A549 (cell line): ENCODE measurements around the gene KDF1.

ENCODE experiments used
- CBX2 ChIP-seq: fragments of 200-600 bp; sonication (generic); IDR thresholded peaks from 2 replicates; pipeline ENCODE4 v1.6.1; 2016; ENCODE audit warnings: low read depth, mild to moderate bottlenecking, borderline replicate concordance
- CHD2 ChIP-seq: fragments of 150-350 bp; IDR thresholded peaks from 2 replicates; pipeline ENCODE4 v1.6.1; 2014; ENCODE audit warnings: low read length; ENCODE audit not compliant: partially characterized antibody
- CHD4 ChIP-seq: fragments of 200-600 bp; sonication (generic); IDR thresholded peaks from 2 replicates; pipeline ENCODE4 v1.6.1; 2016; ENCODE audit warnings: antibody characterized with exemption, mild to moderate bottlenecking, borderline replicate concordance
- CTCF ChIP-seq: fragments of >200 bp; sonication (Bioruptor Twin); formaldehyde crosslinking; IDR thresholded peaks from 3 replicates; pipeline ENCODE4 v1.5.1; 2016
- HDAC2 ChIP-seq: fragments of 200-600 bp; sonication (generic); IDR thresholded peaks from 2 replicates; pipeline ENCODE4 v1.6.1; 2016
- KDM1A ChIP-seq: fragments of 200-600 bp; sonication (generic); IDR thresholded peaks from 2 replicates; pipeline ENCODE4 v1.6.1; 2016; ENCODE audit warnings: low read depth, mild to moderate bottlenecking
- MAZ ChIP-seq: fragments of 150-350 bp; IDR thresholded peaks from 2 replicates; pipeline ENCODE4 v1.6.1; 2014; ENCODE audit warnings: antibody characterized with exemption, low read depth, low read length, borderline replicate concordance
- PHF8 ChIP-seq: fragments of 200-600 bp; sonication (generic); IDR thresholded peaks from 2 replicates; pipeline ENCODE4 v1.6.1; 2016; ENCODE audit warnings: low read depth, mild to moderate bottlenecking, antibody characterized with exemption, moderate library complexity, borderline replicate concordance
- POLR2A ChIP-seq: IDR thresholded peaks from 2 replicates; pipeline ENCODE4 v1.6.1; 2012; ENCODE audit warnings: mild to moderate bottlenecking, low read length
- RCOR1 ChIP-seq: fragments of 150-350 bp; IDR thresholded peaks from 2 replicates; pipeline ENCODE4 v1.6.1; 2014; ENCODE audit warnings: antibody characterized with exemption, low read length, low read depth
- REST ChIP-seq: fragments of 200-600 bp; sonication (generic); IDR thresholded peaks from 2 replicates; pipeline ENCODE4 v1.6.1; 2016; ENCODE audit warnings: antibody characterized with exemption, mild to moderate bottlenecking, moderate library complexity

GRCh38 chr1:26961826-26962225, 1.6 kb upstream of the KDF1 start:
- TF ChIP-seq CTCF (no peak), POLR2A (no peak), CHD4 (no peak), MAZ (no peak), HDAC2 (no peak), REST (no peak), RCOR1 (no peak), CBX2 (no peak), PHF8 (no peak), KDM1A (no peak), CHD2 (no peak)
